D341Med (cell line): ENCODE measurements around the gene PGR.

ENCODE experiments used
- DNase-seq: peaks from one replicate; pipeline ENCODE4 v3.0.0; 2012; ENCODE audit warnings: low spot score

PGR gene

DNA sequence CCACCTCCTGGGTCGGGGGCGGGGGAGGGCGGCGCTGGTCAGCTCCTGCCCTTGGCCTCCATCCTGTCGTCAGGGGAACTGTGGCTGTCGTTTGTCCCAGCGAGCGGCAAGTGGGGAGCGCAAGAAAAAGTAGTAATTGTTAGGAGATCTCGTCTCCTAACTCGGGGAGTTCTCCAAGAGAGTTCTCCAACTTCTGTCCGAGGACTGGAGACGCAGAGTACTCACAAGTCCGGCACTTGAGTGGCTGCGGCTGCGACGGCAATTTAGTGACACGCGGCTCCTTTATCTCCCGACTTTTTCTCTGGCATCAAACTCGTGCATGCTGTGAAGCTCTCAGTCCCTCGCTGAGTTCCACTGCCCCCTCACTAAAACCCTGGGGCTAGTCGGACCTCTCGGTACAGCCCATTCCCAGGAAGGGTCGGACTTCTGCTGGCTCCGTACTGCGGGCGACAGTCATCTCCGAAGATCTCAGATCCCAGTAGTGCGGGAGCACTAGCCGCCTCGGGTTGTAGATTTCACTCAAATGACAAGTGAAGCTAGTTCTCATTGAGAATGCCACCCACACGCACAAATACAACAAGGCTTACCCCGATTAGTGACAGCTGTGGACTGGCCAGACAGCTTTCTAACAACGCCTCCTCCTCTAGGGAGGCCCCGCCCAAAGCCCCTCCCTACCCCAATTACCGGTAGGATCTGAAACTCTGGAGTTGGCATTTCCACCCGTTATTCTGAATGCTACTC is at the start of gene PGR:
Gene PGR, minus strand, starts transcription at position 611 of the 741 bp plus-strand sequence. CDS start 743 bp downstream, outside the sequence.
- DNase-seq: peak; percentile 44

DNA sequence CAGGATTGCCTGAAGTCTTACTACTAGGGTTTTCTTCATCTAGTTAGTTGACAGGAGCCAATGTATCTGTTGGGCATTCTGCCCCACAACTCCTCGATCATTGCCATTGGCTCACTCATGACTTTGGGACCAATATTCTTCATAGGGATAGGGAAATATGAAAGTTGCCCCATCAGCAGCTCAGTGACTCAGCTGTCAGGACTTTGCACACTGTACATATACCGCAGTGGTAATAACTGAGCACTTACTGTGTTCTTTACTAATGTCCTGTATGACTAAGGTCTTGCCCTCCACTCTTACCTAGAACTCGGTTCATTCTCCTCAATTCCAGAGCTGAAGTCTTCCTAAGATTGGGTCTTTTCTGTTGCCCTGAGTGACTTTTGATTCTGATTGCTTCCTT is 46.8 kb upstream of the PGR start:
- DNase-seq: no peak

DNA sequence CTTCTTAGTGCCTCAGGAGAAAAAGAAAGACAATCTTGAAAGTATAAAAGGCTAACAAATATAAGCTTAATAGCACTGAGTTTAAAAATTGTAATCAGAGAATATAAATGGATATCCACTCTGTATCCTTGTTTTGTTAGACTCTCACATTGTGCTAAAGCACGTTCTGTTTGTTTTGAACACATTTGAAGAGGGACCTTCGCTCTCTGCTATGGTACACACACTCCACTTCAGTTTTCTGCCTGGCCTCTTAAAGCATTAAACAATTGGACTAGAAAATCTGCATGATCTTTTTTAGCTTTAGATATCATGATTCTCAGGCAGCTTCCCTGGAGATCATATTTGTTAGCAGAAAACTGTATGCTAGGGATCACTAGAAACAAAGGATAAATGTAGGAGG is 40.3 kb upstream of the PGR start:
- DNase-seq: no peak

DNA sequence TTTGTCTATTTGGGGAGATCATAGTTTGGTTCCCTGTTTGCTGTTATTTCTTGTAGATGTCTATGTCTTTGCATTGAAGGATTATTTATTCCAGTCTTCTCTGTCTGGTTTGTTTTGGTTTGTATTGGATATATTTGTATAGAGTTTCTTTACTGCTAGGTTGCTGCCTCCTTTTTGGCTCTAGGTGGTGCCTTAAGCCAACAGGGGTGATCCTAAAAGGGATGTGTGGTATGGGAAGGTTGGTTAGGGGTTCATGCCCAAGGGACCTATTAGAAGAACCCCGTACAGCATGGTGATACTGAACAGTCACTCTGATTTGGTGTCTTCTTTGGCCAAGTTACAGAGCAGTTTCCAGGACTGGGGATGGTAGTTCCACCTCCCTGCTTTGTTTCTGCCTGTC is 36.4 kb upstream of the PGR start:
- DNase-seq: no peak

DNA sequence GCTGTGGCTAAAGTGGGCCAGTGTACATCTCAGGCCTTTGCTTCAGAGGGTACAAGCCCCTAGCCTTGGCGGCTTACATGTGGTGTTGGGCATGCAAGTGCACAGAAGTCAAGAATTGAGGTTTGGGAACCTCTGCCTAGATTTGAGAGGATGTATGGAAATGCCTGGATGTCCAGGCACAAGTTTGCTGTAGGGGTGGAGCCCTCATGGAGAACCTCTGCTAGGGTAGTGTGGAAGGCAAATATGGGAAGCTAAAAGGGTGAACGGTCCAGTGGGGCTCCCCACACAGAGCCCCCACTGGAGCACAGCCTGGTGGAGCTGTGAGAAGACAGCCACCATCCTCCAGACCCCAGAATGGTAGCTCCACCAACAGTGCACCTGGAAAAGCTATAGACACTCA is 28.5 kb upstream of the PGR start:
- no peak for DNase-seq

DNA sequence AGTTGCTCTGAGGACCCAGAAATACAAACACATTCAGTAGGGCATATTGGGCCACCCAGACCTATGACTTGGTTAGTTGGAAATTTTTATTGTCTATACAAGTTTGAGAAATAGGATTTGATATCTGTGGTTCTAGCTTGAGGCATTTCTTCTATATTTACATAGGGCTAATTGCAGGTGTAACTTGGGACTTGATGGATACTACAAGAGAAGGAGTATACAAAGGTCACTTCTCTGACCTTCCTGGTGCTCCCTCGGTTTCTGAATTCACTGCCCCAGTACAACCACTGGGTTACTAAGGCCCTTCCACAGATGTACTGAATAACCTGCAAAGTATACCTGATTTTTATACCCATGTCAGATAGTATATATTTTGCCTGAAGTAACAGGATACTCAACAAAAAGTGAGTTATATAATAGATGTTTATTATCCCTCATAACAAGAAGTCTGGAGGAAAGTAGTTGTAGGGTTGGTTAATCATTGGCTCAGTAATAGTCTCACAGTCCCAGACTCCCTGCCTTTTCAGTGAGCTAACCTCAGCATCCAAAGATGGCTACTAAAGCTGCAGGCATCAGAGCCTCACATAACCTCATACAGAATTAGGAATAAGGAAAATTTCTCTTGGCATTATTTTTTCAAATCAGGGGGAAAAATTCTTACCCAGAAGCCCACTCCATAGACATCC is 8.8 kb upstream of the PGR start:
- DNase-seq: no peak

DNA sequence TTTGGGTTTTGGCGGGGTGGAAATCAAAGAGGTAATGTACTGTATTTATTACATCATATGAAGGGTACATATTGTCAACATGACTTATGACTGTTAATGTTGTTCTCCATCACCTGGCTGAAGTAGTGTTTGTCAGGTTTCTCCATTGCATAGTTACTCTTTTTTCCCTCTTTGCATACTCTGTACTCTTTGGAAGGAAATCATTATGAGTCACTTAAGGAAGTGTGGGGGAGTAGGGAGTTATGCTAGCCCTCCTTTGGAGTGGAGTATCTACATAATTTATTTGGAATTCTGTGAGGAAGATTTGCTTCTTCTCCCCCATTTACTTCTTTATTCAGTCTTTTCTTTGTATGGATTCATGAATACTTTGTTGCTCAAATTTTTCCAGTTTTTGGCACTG is 3.6 kb upstream of the PGR start:
- no peak for DNase-seq

DNA sequence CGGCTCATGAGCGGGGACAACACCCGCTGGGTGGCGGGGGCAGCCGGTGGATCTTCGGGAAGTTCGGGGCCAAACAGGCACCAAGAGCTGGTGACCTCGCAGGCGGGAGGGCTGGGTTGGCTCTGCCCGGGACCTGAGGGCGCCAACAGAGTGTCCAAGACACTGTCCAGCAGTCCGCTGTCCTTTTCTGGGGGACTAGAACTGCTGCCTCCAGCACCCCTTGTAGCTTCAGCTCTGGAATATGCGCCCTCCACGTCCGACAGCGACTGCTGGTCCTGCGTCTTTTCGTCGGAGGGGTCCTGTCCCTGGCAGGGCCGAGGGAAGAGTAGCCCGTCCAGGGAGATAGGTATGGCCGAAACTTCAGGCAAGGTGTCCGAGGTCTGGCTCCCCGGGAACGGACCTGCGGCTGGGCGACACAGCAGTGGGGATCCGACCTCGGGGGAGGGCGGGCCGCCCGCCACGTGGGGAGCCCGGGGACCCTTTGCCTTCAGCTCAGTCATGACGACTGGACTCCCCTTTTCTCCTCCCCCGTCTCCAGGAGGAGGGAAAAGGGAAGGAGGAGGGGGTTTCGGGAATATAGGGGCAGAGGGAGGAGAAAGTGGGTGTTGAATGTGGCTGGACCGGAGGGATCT is 926 bp downstream of the PGR start:
- peak; percentile 38 for DNase-seq

DNA sequence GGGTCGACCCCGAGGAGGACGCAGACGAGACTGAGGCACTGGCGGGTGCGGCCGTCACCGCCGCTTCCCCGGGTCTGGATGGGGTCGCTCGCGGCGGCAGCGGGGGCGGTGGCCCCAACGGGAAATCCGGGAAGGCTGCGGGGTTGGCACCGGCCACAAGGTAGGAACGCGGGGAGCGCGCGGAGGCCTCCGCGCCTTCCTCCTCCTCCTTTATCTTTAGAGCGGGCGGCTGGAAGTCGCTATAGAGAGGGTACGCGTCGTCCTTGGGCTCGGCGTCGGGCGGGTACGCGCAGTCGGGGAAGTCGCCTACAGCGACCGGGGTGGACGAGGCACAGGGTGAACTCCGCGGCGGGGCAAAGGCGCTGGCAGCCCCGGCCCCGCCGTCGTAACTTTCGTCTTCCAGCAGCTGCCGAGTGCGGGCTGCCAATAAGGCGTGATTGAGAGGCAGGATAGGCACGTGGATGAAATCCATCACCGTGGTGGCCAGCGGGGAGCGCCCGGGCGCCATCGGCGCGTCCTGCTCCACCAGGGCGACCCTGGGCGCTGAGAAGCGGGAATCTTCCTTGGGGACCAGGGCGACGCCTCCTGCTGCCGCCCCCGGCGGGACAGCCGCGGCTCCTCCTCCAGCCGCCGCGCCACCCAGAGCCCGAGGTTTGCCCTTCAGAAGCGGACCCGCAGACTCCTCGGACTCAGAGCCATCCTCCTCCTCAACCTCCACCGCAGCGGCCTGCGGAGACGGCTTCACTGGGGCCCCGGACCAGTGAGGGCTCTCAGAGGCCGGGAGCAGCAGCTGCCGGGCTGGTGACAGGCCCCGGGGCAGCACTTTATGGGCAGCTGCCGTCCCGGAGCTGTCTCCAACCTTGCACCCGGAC is 1.7 kb downstream of the PGR start:
- DNase-seq: peak; percentile 67

DNA sequence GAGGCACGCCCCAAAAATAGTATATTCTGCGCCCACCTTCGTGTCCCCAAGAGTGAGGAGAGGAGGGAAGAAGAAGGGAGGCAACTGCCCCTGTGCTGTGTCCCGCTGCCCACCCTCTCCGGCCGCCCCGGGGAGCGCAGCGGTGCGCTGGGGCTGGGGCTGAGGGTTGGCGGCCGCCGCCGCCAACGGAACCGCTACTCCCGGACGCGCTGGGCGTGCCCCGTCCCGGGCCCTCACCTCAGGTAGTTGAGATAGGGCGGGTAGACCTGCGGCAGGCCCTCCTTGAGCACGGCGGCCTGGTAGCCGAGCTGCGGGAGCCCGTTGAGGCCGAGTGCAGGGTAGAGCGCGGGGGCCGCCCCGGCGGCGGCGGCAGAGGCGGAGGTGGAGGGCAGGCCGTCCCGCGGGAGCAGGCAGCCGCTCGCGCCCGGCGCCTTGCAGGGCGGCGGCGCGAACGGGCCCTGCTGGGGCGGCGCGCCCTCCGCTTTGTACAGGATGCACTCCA is 2.4 kb downstream of the PGR start:
- DNase-seq: peak; percentile 77

DNA sequence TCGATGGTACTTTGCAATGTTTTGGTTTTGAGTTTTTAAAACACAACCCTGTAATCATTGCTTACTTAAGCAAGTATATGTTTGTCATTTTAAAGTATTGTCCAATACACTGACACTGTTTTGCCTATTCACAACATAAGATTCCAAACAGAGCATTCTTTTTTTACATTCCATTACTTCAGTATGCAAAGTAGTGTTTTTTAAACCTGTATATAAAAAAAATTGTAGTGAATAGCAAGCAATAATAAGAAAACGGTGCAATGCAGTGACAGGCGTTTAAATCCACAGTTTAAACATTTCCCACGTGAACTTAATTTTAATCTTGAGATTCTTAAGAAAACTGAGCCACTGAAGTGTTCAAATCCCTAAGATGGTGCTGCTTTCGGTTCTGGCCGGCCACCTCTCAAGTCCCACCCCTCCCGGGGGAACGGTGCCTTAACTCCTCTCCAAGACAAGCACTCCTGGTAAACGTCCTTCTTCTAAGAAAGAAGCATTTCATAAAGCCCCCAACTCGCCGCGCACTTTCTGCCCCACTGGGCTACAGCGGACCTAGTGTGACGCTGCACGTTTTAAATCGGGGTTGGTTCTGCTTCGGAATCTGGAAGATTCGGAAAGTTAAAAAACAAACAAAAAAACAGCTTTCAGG is 2.9 kb downstream of the PGR start:
- DNase-seq: peak; percentile 24

DNA sequence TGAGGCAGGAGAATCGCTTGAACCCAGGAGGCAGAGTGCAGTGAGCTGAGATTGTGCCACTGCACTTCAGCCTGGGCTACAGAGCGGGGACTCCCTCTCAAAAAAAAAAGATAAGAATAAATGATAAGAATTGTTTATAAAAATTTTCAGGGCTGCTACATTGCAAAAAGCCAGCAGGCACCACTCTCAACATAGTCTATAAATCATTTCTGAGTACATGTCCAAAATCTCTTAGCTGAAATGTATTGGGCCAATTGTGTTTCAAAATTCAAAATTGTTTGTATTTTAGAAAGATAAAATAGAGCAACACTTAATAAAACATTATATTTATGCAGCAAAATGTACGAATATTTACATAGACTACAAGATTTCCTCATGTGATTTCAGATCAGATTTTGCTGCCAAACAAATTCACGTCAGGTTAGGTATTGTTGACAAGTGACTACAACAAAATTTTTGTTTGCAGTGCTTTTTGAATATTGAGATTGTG is 13.9 kb downstream of the PGR start:
- no peak for DNase-seq

DNA sequence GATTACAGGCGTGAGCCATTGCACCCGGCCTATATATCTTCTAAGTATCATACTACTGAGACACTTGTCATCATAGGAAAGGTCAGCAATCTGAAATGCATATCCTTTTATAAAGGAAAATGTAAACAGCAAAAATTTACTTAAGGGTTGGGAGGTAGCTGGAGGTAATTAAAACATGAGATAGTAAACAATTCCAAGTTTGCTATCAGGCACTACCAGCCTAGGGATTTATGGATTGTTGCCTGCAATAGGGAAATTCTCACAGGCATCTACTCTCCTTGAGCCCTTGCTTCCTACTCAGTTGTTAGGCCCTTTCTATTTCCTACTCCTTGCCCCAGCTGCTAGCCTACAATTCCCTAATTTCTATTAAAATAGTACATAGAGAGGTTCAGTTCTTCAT is 16.1 kb downstream of the PGR start:
- DNase-seq: no peak

DNA sequence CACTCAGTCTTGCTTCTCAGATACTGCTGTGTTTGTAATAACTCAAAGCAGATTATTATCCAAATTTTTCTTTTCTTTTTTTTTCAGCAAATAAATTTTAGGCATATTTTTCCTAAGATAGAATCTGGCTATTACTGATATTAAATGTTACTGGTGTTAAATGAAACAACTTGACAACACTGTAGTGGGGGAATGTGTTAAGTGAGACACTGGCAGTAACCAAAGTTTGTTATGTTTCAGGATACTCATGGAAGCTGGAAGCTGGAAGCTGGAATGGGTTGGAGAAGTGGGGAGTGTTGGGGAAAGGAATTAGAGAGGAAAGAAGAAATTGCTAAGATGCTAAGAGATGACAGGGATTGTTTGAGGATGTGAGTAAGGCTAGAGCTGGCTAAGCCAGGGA is 24.9 kb downstream of the PGR start:
- no peak for DNase-seq

DNA sequence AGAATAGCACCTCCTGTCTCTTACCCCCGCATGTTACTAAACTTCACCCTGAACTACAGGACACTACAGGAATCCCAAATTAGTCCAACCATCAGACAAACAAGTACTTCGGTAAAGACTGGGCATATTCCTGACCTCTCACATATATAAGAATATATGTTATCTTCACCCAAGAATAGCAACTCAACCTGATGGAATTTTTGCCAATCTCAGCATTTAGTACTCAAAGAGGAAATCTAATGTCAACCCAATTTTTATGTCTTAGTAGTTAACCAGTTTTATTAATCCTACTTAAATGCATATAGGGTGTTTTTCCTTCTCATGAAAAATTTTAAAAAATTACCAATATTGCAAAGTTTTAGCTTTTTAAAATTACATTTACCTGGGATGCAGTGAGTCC is 26.2 kb downstream of the PGR start:
- DNase-seq: no peak

DNA sequence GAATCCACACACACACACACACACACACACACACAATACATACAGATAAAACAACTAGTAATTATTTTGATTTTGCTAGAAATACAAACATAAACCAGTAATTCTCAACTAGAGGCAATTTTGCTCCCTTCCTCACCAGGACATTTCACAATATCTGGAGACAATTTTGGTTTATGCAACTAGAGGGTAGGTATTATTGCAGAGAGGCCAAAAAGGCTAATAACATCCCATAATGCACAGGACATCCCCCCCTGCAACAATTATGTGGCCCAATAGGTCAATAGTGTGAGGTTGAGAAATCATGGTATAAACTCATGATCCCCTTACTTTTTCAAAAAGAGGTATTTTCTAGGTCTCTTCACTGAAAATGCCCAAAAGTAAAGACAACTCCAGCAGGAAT is 29.0 kb downstream of the PGR start:
- DNase-seq: no peak

DNA sequence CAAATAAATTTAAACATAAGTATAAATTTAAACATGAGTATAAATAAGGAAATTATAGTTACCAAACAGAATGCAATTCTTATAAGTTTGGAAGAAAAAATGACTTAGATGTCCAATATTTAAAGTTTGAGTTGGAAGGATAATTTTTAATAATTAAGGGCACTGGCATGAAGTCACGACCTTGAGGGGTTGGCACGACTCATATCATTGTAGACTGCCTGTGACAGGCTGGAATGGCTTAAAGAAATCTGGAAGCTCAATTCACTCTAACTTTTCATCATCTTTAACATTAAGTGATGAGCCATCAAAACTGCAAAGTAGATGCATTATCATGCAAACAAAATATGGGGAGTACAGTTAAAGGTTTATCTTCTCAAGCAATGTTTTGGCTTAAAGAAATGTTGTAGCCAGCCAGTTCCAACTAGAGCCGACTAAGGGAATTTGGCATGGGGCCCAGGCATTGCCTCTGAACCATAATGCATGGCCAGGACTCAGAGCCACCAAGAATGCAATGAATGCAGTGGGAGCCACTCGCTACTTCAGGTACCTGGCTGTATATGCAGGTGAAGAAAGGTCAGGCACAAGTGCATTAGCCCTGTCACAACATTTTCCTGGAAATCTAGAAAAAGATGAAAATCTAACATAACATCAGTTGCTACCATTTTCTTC is 33.4 kb downstream of the PGR start:
- DNase-seq: no peak

DNA sequence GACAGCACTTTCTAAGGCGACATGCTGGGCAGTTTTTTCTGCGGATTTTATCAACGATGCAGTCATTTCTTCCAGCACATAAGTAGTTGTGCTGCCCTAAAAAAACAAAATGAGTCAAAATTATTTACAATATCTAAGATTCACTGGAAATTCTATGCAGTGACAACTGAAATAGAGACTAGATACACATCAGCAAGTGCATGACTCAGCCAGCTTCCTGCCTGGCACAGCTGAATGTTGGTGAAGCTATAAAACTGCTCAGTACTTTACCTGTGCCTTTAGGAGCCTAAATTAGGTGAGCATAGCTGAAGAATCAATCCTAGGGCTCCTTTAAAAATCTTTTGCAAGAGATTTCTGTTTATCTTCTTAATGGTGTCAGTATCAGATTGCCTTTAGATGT is 37.8 kb downstream of the PGR start:
- no peak for DNase-seq

DNA sequence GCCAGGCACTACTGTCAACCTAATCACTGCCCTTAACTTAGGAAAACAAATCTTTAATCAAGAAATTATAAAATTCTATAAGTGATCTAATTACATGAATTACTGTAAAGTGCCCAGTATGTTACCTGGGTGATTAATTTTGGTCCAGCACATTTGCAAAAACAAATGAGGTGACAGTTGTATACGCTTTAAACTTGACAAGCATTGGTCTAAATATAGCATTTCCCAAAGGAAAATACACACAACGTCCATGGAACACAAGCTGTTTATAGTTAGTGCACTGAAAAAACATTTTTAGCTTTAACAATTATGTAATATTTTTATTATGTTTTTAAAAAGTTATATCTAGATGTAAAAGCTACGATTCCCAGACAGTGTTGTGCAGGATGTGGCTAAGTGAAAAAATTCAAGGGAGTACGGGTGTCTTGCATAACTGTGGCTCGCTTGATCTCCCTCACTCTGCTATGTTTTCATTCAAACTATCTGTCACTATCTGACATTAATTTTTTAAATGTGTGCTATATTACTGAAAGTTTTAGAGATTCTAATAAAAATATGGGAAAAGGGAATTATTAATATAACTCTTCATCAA is 38.8 kb downstream of the PGR start:
- DNase-seq: no peak

DNA sequence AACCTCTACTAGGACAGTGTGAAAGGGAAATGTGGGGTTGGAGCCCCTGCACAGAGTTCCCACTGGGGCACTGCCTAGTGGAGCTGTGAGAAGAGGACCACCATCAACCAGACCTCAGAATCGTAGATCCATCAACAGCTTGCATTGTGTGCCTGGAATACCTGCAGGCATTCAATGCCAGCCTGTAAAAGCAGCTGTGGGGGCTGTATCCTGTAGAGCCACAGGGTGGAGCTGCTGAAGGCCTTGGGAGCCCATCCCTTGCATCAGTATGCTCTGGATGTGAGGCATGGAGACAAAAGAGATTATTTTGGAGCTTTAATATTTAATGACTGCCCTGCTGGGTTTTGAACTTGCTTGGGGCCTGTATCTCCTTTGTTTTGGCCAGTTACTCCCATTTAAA is 46.3 kb downstream of the PGR start:
- DNase-seq: no peak

DNA sequence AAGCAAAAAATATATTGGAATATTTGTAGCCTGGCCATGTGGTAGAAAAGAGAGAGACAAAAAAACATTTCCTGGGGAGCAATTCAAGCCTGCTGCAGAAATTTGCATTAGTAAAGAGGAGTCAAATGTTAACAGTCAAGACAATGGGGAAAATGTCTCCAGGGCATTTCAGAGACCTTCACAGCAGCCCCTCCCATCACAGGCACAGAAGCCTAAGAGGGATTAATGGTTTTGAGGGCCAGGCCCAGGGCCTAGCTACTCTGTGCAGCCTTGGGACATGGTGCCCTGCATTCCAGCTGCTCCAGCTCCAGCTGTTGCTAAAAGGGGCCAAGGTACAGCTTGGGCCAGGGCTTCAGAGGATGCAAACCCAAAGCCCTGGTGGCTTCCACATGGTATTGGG is 46.8 kb downstream of the PGR start:
- no peak for DNase-seq
